Smooth muscle cell (in vitro differentiated cells): Measurements from ENCODE around the gene CD209. TPM values are rescaled to one million over a fixed set of nuclear protein-coding genes. Genes with fewer than 3 reads are reported as not detected.

ENCODE experiments used
- DNase-seq: peaks from one replicate; lab custom pipeline; 2025; ENCODE audit not compliant: unreplicated experiment; lab: John Stamatoyannopoulos, UW
- H2AFZ ChIP-seq: fragments of 200-600 bp; sonication (generic); 2 replicates; pipeline ENCODE4 v1.6.0; 2016; ENCODE audit warnings: antibody characterized with exemption, low read depth, mild to moderate bottlenecking
- H3F3A ChIP-seq: fragments of 200-600 bp; sonication (generic); 2 replicates; pipeline ENCODE4 v1.6.0; 2017; ENCODE audit warnings: antibody characterized with exemption, low read depth
- H3K27ac ChIP-seq: fragments of 200-600 bp; sonication (generic); 2 replicates; pipeline ENCODE4 v1.5.1; 2016; ENCODE audit warnings: low read depth, mild to moderate bottlenecking
- H3K27me3 ChIP-seq: fragments of 200-600 bp; sonication (generic); 2 replicates; pipeline ENCODE4 v1.6.1; 2016; ENCODE audit warnings: low read depth, mild to moderate bottlenecking
- H3K36me3 ChIP-seq: fragments of 200-600 bp; sonication (generic); 2 replicates; pipeline ENCODE4 v1.5.1; 2016; ENCODE audit warnings: low read depth
- H3K4me1 ChIP-seq: fragments of 200-600 bp; sonication (generic); 2 replicates; pipeline ENCODE4 v1.5.1; 2016; ENCODE audit warnings: low read depth
- H3K4me2 ChIP-seq: fragments of 200-600 bp; sonication (generic); 2 replicates; pipeline ENCODE4 v1.6.0; 2016; ENCODE audit warnings: mild to moderate bottlenecking
- H3K4me3 ChIP-seq: fragments of 200-600 bp; sonication (generic); 2 replicates; pipeline ENCODE4 v1.5.1; 2016; ENCODE audit warnings: mild to moderate bottlenecking
- H3K79me2 ChIP-seq: fragments of 200-600 bp; sonication (generic); 2 replicates; pipeline ENCODE4 v1.6.0; 2016; ENCODE audit warnings: low read depth, mild to moderate bottlenecking
- H3K9ac ChIP-seq: fragments of 200-600 bp; sonication (generic); 2 replicates; pipeline ENCODE4 v1.6.0; 2016; ENCODE audit warnings: low read depth
- H3K9me3 ChIP-seq: fragments of 200-600 bp; sonication (generic); replicated peaks from 2 replicates; pipeline ENCODE4 v1.5.1; 2016; ENCODE audit warnings: low read depth
- H4K20me1 ChIP-seq: fragments of 200-600 bp; sonication (generic); 2 replicates; pipeline ENCODE4 v1.6.0; 2016; ENCODE audit warnings: low read depth
- CTCF ChIP-seq: fragments of 200-600 bp; sonication (generic); IDR thresholded peaks from 2 replicates; pipeline ENCODE4 v1.5.1; 2017; ENCODE audit warnings: borderline replicate concordance, mild to moderate bottlenecking, antibody characterized with exemption; ENCODE audit not compliant: insufficient read depth, poor library complexity, severe bottlenecking
- WGBS: methylation state at CpG from one replicate; pipeline ENCODE4 v1.1.7; 2016; ENCODE audit warnings: low lambda C conversion rate; 5-methylcytosine and 5-hydroxymethylcytosine counted together
- polyA plus RNA-seq: library from polyadenylated mRNA; unstranded; fragments of >200 nt; fragmentation: Nextera tagmentation; extraction: Ambion mirVana; gene quantifications from 2 replicates; pipeline ENCODE4 v1.2.1, GENCODE V29; 2016
- total RNA-seq: library from RNA; depleted of rRNA; stranded (reverse); fragments of >200 nt; gene quantifications from 2 replicates; pipeline ENCODE4 v1.2.3, GENCODE V29; 2014

CD209 gene
- total and polyA plus RNA-seq, 2 experiments from 2014 or later: not detected

- WGBS: 84% methylated on average over 11 of the region's 11 CpGs
These were observed 4.3 kb downstream of the CD209 start for GRCh38 chr19:7742991-7743390.

GRCh38 chr19:7742575-7742974, 4.8 kb downstream of the CD209 start:
- Histone ChIP-seq H3K36me3 (no peaks in the 10 kb centered on the region), H3F3A (no peaks in the 10 kb centered on the region), H3K27me3 (peaks cover 20% of the 10 kb centered on the region), H3K27ac (no peak overlapping the region), H4K20me1 (no peaks in the 10 kb centered on the region), H2AFZ (no peak overlapping the region), H3K9ac (no peak overlapping the region), H3K4me3 (no peak overlapping the region), H3K4me1 (no peaks in the 10 kb centered on the region), H3K4me2 (no peak overlapping the region), H3K79me2 (no peaks in the 10 kb centered on the region), H3K9me3 (no peaks in the 10 kb centered on the region)
- WGBS: 92% methylated on average over 2 of the region's 2 CpGs
- TF ChIP-seq CTCF: no peak
- DNase-seq: no peak

More at GRCh38 chr19:7742991-7743390, 4.3 kb downstream of the CD209 start:
- Histone ChIP-seq H3K9me3 (no peaks in the 10 kb centered on the region), H3K4me2 (no peak overlapping the region), H3K79me2 (no peaks in the 10 kb centered on the region), H4K20me1 (no peaks in the 10 kb centered on the region), H3K4me1 (no peaks in the 10 kb centered on the region), H3K9ac (no peak overlapping the region), H3K36me3 (no peaks in the 10 kb centered on the region), H3K27ac (no peak overlapping the region), H3K27me3 (peaks cover 20% of the 10 kb centered on the region), H2AFZ (no peak overlapping the region), H3K4me3 (no peak overlapping the region), H3F3A (no peaks in the 10 kb centered on the region)
- TF ChIP-seq CTCF: no peak
- DNase-seq: no peak

- 88% methylated on average over 6 of the region's 6 CpGs for WGBS
- DNase-seq: no peak
These were observed 6.7 kb downstream of the CD209 start for GRCh38 chr19:7740682-7741054.

More at GRCh38 chr19:7740682-7741054, 6.7 kb downstream of the CD209 start:
- Histone ChIP-seq H4K20me1 (no peaks in the 10 kb centered on the region), H3K79me2 (no peaks in the 10 kb centered on the region), H3K9ac (no peak overlapping the region), H3K9me3 (no peaks in the 10 kb centered on the region), H3K4me3 (no peak overlapping the region), H3K4me1 (no peaks in the 10 kb centered on the region), H3F3A (no peaks in the 10 kb centered on the region), H2AFZ (no peak overlapping the region), H3K27ac (no peak overlapping the region), H3K36me3 (no peaks in the 10 kb centered on the region), H3K27me3 (peaks cover 29% of the 10 kb centered on the region), H3K4me2 (no peak overlapping the region)
- TF ChIP-seq CTCF: no peak
